DND-41 (cell line): ENCODE results near the gene METTL24.

Experiments used
- ATAC-seq: fragments of 200-7000 bp; cut with Tn5 transposase; 3 replicates; pipeline ENCODE4 v1.9.1; 2021; ENCODE audit warnings: low read depth; ENCODE audit not compliant: insufficient read depth
- DNase-seq: peaks from one replicate; pipeline ENCODE4 v3.0.0-alpha.2; 2020
- H2AFZ ChIP-seq: 2 replicates; pipeline ENCODE4 v1.6.0; 2012; ENCODE audit warnings: low read depth, low read length
- H3K27ac ChIP-seq: 2 replicates; pipeline ENCODE4 v1.5.1; 2012; ENCODE audit warnings: low read length, inconsistent platforms
- H3K27me3 ChIP-seq: fragments of 200-600 bp; sonication (generic); 2 replicates; pipeline ENCODE4 v1.6.0; 2012; ENCODE audit warnings: low read length, mild to moderate bottlenecking, inconsistent platforms; ENCODE audit not compliant: insufficient read depth, poor library complexity
- H3K36me3 ChIP-seq: 2 replicates; pipeline ENCODE4 v1.5.1; 2012; ENCODE audit warnings: low read length, inconsistent platforms; ENCODE audit not compliant: insufficient read depth
- H3K4me1 ChIP-seq: 2 replicates; pipeline ENCODE4 v1.5.1; 2012; ENCODE audit warnings: mild to moderate bottlenecking, low read length; ENCODE audit not compliant: insufficient read depth
- H3K4me2 ChIP-seq: 2 replicates; pipeline ENCODE4 v1.6.0; 2012; ENCODE audit warnings: mild to moderate bottlenecking, moderate library complexity, low read length, inconsistent platforms; ENCODE audit not compliant: insufficient read depth
- H3K4me3 ChIP-seq, 2 experiments: fragments of 200-600 bp in 1 of 2; shearing (Covaris generic) in 1 of 2; 2 replicates each; pipeline ENCODE4 v1.5.1; 2012 to 2016; ENCODE audit warnings: inconsistent platforms in 2 of 2, low read length in 2 of 2, mild to moderate bottlenecking in 2 of 2, low read depth in 1 of 2, moderate library complexity in 1 of 2
- H3K79me2 ChIP-seq: 2 replicates; pipeline ENCODE4 v1.6.0; 2012; ENCODE audit warnings: low read length, inconsistent platforms; ENCODE audit not compliant: insufficient read depth
- H3K9ac ChIP-seq: 2 replicates; pipeline ENCODE4 v1.6.0; 2012; ENCODE audit warnings: low read depth, mild to moderate bottlenecking, inconsistent platforms, low read length, moderate library complexity
- H3K9me3 ChIP-seq: 2 replicates; pipeline ENCODE4 v1.5.1; 2012; ENCODE audit warnings: low read length, moderate library complexity, mild to moderate bottlenecking, inconsistent platforms; ENCODE audit not compliant: insufficient read depth, severe bottlenecking
- H4K20me1 ChIP-seq: 2 replicates; pipeline ENCODE4 v1.6.0; 2012; ENCODE audit warnings: low read length; ENCODE audit not compliant: insufficient read depth
- CTCF ChIP-seq: IDR thresholded peaks from 2 replicates; pipeline ENCODE4 v1.5.1; 2012; ENCODE audit warnings: borderline replicate concordance, low read length, moderate library complexity, mild to moderate bottlenecking; ENCODE audit not compliant: poor library complexity, severe bottlenecking; ENCODE audit errors: extremely low read depth
- EZH2 ChIP-seq: IDR thresholded peaks from 3 replicates; pipeline ENCODE4 v1.6.1; 2012; ENCODE audit warnings: borderline replicate concordance, low read depth, mild to moderate bottlenecking, moderate library complexity, low read length, inconsistent platforms; ENCODE audit not compliant: severe bottlenecking

The METTL24 gene

GRCh38 chr6:110328259-110328658 lies 29.9 kb downstream of the METTL24 start:
- no peak overlapping the region for H2AFZ ChIP-seq
- H3K27ac ChIP-seq = no peak overlapping the region
- no peak for TF ChIP-seq EZH2
- no peak for TF ChIP-seq CTCF
- no peak overlapping the region for H3K4me2 ChIP-seq
- no peak for ATAC-seq
- no peaks in the 10 kb centered on the region for H3K4me1 ChIP-seq
- H3K9ac ChIP-seq = no peak overlapping the region
- H3K4me3 ChIP-seq = no peak overlapping the region
- no peak for DNase-seq
- H3K79me2 ChIP-seq = no peaks in the 10 kb centered on the region
- H3K9me3 ChIP-seq = no peaks in the 10 kb centered on the region
- no peaks in the 10 kb centered on the region for H3K36me3 ChIP-seq
- H4K20me1 ChIP-seq = no peaks in the 10 kb centered on the region
- H3K27me3 ChIP-seq = peaks cover 6% of the 10 kb centered on the region

GRCh38 chr6:110327391-110327790 lies 30.8 kb downstream of the METTL24 start:
- Histone ChIP-seq H3K4me1 (no peaks in the 10 kb centered on the region), H3K4me3 (no peak overlapping the region), H3K9me3 (no peaks in the 10 kb centered on the region), H3K36me3 (no peaks in the 10 kb centered on the region), H3K27me3 (peaks cover 6% of the 10 kb centered on the region), H4K20me1 (no peaks in the 10 kb centered on the region), H2AFZ (no peak overlapping the region), H3K27ac (no peak overlapping the region), H3K79me2 (no peaks in the 10 kb centered on the region), H3K4me2 (no peak overlapping the region), H3K9ac (no peak overlapping the region)
- ATAC-seq = no peak
- TF ChIP-seq EZH2 (no peak), CTCF (no peak)
- DNase-seq = no peak

GRCh38 chr6:110326609-110327008 lies 31.5 kb downstream of the METTL24 start:
- no peak for ATAC-seq
- Histone ChIP-seq H2AFZ (no peak overlapping the region), H3K79me2 (no peaks in the 10 kb centered on the region), H3K4me3 (no peak overlapping the region), H3K9me3 (no peaks in the 10 kb centered on the region), H3K4me1 (no peaks in the 10 kb centered on the region), H3K27me3 (peaks cover 11% of the 10 kb centered on the region), H3K27ac (no peak overlapping the region), H4K20me1 (no peaks in the 10 kb centered on the region), H3K4me2 (no peak overlapping the region), H3K9ac (no peak overlapping the region), H3K36me3 (no peaks in the 10 kb centered on the region)
- TF ChIP-seq CTCF = no peak
- no peak for TF ChIP-seq EZH2
- no peak for DNase-seq

GRCh38 chr6:110326057-110326456 lies 32.1 kb downstream of the METTL24 start:
- Histone ChIP-seq H3K27me3 (peaks cover 12% of the 10 kb centered on the region), H3K36me3 (no peaks in the 10 kb centered on the region), H3K9ac (no peak overlapping the region), H3K4me2 (no peak overlapping the region), H3K79me2 (no peaks in the 10 kb centered on the region), H3K4me3 (no peak overlapping the region), H3K9me3 (no peaks in the 10 kb centered on the region), H3K27ac (no peak overlapping the region), H4K20me1 (no peaks in the 10 kb centered on the region), H3K4me1 (no peaks in the 10 kb centered on the region), H2AFZ (no peak overlapping the region)
- TF ChIP-seq CTCF (no peak), EZH2 (no peak)
- ATAC-seq = no peak
- DNase-seq = no peak
